ENCODE results near the gene GINS1. TPM values are rescaled to one million over a fixed set of nuclear protein-coding genes. Genes with fewer than 3 reads are reported as not detected.
A peak's percentile ranks its signal among the peaks of the same experiment; 100 is the strongest.

The GINS1 gene
- total RNA-seq, 1 experiment from 2014 or later = 74.3 TPM

DNA sequence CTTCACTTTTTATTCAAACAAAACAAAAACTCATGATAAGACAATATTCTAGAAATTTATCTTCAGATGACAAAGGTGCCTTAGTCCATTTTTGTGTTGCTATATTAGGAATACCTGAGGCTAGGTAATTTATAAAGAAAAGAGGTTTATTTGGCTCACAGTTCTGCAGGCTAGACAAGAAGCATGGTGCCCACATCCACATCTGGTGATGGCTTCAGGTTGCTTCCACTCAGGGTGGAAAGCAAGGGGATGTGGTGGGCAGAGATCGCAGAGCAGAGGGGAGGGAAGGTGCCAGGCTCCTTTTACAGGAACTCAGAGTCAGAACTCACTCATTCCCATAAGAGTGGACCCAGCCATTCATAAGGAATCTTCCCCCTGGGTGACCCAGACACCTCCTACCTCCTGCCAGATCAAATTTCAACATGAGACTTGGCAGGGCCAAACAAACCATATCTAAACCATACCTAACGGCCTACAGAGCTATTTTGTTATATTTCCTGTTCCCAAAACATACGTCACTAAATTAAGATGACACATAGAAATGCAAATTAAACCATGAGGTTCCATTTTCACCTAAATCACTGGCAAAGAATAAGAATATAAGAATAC, 43.2 kb upstream of the GINS1 start:
- H3K4ac ChIP-seq (ENCODE audit: low read depth, low read length) = no peak overlapping the region
- no peak overlapping the region for H2AK5ac ChIP-seq (ENCODE audit: insufficient read length, low read length)
- H3K4me2 ChIP-seq (ENCODE audit: insufficient read depth, insufficient read length, low read length) = no peak overlapping the region
- Mint-ChIP-seq H3K4me1 (peaks cover 21 to 23% of the 10 kb centered on the region in 2 experiments), H3K36me3 (ENCODE audit: insufficient read depth in 1 of 3, low read depth in 3 of 3) (peaks cover 14 to 19% (median 18%) of the 10 kb centered on the region in 3 experiments), H3K27ac (peak overlapping the region in 2 of 3 experiments; percentile 17 to 20; a peak in 2 of 7 replicates), H3K4me3 (no peak overlapping the region; a peak in 1 of 5 replicates), H3K27me3 (ENCODE audit: low read depth) (no peaks in the 10 kb centered on the region), H3K9me3 (peaks cover 0 to 7% of the 10 kb centered on the region in 2 experiments; a peak in 3 of 5 replicates)
- H3K18ac ChIP-seq (ENCODE audit: insufficient read length, low read depth, low read length) = no peak overlapping the region
- TF ChIP-seq, protein P1, sequence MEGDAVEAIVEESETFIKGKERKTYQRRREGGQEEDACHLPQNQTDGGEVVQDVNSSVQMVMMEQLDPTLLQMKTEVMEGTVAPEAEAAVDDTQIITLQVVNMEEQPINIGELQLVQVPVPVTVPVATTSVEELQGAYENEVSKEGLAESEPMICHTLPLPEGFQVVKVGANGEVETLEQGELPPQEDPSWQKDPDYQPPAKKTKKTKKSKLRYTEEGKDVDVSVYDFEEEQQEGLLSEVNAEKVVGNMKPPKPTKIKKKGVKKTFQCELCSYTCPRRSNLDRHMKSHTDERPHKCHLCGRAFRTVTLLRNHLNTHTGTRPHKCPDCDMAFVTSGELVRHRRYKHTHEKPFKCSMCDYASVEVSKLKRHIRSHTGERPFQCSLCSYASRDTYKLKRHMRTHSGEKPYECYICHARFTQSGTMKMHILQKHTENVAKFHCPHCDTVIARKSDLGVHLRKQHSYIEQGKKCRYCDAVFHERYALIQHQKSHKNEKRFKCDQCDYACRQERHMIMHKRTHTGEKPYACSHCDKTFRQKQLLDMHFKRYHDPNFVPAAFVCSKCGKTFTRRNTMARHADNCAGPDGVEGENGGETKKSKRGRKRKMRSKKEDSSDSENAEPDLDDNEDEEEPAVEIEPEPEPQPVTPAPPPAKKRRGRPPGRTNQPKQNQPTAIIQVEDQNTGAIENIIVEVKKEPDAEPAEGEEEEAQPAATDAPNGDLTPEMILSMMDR (conservative IDR thresholded peaks at IDR 0.05) = no peak
- DNase-seq = no peak
- H2BK120ac ChIP-seq (ENCODE audit: low read depth, low read length, poor library complexity, severe bottlenecking) = no peak overlapping the region
- no peak overlapping the region for H3K27ac ChIP-seq (ENCODE audit: insufficient read length, low read depth, low read length)
- no peak overlapping the region for H2BK15ac ChIP-seq (ENCODE audit: low read depth, low read length)
- H3K23me2 ChIP-seq (ENCODE audit: insufficient read length, low read depth, low read length, poor library complexity, severe bottlenecking) = no peaks in the 10 kb centered on the region
- no peak overlapping the region for H3K23ac ChIP-seq (ENCODE audit: insufficient read length, low read depth, low read length)
- no peak overlapping the region for H3K9ac ChIP-seq (ENCODE audit: extremely low read depth, insufficient read length, low read length)
- no peak overlapping the region for H3K56ac ChIP-seq (ENCODE audit: insufficient read length, low read depth, low read length)
- H3K9me3 ChIP-seq (ENCODE audit: control insufficient read depth, low read depth, low read length) = no peaks in the 10 kb centered on the region
- peaks cover 3% of the 10 kb centered on the region; the same call in 1 of the 2 replicates for H3K79me2 ChIP-seq (ENCODE audit: insufficient read depth, low read length)
- no peak overlapping the region for H4K91ac ChIP-seq (ENCODE audit: insufficient read length, low read depth, low read length)
- no peak overlapping the region for H3T11ph ChIP-seq (ENCODE audit: low read length)
- H4K8ac ChIP-seq (replicated peaks; ENCODE audit: insufficient read length, low read depth, low read length) = no peak overlapping the region
- no peaks in the 10 kb centered on the region for H3K27me3 ChIP-seq (ENCODE audit: insufficient read depth, low read length)
- H2BK20ac ChIP-seq (ENCODE audit: low read depth, low read length, poor library complexity, severe bottlenecking) = no peak overlapping the region
- H4K20me1 ChIP-seq (ENCODE audit: control insufficient read depth, insufficient read depth, insufficient read length) = no peaks in the 10 kb centered on the region
- peaks cover 3% of the 10 kb centered on the region; the same call in 1 of the 2 replicates for H3K4me1 ChIP-seq (ENCODE audit: insufficient read depth, low read length)
- H3K14ac ChIP-seq (ENCODE audit: insufficient read depth, low read length) = no peak overlapping the region
- WGBS (ENCODE audit: extremely low coverage, insufficient read length, low lambda C conversion rate) = no CpG with 5 or more reads among the region's 3 CpGs
- H2BK5ac ChIP-seq (ENCODE audit: insufficient read length, low read length) = no peak overlapping the region
- peaks cover 3% of the 10 kb centered on the region for H3K79me1 ChIP-seq (ENCODE audit: insufficient read depth, low read depth, low read length, poor library complexity, severe bottlenecking)
- no peak overlapping the region for H4K5ac ChIP-seq (ENCODE audit: insufficient read length, low read depth, low read length)
- no peak overlapping the region for H2AFZ ChIP-seq (ENCODE audit: low read length)
- no peak overlapping the region for H2BK12ac ChIP-seq (ENCODE audit: insufficient read length, low read depth, low read length)
